Ectodermal cell (in vitro differentiated cells): ENCODE data around the gene MGAT1.
"Not testable (repeated sequence)": the region's sequence is repeated elsewhere in the genome, so short reads cannot be mapped to it uniquely, and the experiment has no call there.

Source experiments
- H3K27ac ChIP-seq: 2 replicates; pipeline ENCODE4 v1.7.0; 2013; ENCODE audit warnings: mild to moderate bottlenecking, low read depth, low read length; ENCODE audit not compliant: insufficient read depth, poor library complexity, severe bottlenecking
- H3K27me3 ChIP-seq: 2 replicates; pipeline ENCODE4 v1.7.0; 2013; ENCODE audit warnings: mild to moderate bottlenecking, low read length; ENCODE audit not compliant: insufficient read depth, control insufficient read depth, poor library complexity, severe bottlenecking
- H3K36me3 ChIP-seq: one replicate; pipeline ENCODE4 v1.7.0; 2013; ENCODE audit warnings: low read length; ENCODE audit not compliant: control insufficient read depth, insufficient read depth
- H3K4me1 ChIP-seq: one replicate; pipeline ENCODE4 v1.7.0; 2013; ENCODE audit warnings: low read length; ENCODE audit not compliant: control insufficient read depth, insufficient read depth
- H3K4me3 ChIP-seq: 2 replicates; pipeline ENCODE4 v1.7.0; 2013; ENCODE audit warnings: low read depth, low read length, control low read depth; ENCODE audit not compliant: insufficient read depth
- H3K9me3 ChIP-seq: 2 replicates; pipeline ENCODE4 v1.7.0; 2013; ENCODE audit warnings: mild to moderate bottlenecking, low read length, moderate library complexity; ENCODE audit not compliant: control insufficient read depth
- WGBS, 2 experiments: methylation state at CpG; one replicate each; pipeline ENCODE4 v1.1.7; 2013; ENCODE audit warnings: missing lambda C conversion rate in 2 of 2; 5-methylcytosine and 5-hydroxymethylcytosine counted together

MGAT1 gene

GRCh38 chr5:180795771-180796313 is 6.8 kb downstream of the MGAT1 start:
- no peaks in the 10 kb centered on the region for H3K4me1 ChIP-seq
- no peak overlapping the region for H3K27ac ChIP-seq
- no peaks in the 10 kb centered on the region for H3K9me3 ChIP-seq
- H3K27me3 ChIP-seq, result no peaks in the 10 kb centered on the region
- H3K36me3 ChIP-seq, result peaks cover 7% of the 10 kb centered on the region
- WGBS, 2 experiments, result 91 to 93% methylated on average over 4 of the region's 4 CpGs
- H3K4me3 ChIP-seq, result no peak overlapping the region

GRCh38 chr5:180792965-180793287 is 9.7 kb downstream of the MGAT1 start:
- no peaks in the 10 kb centered on the region for H3K9me3 ChIP-seq
- H3K27me3 ChIP-seq, result no peaks in the 10 kb centered on the region
- no peak overlapping the region for H3K4me3 ChIP-seq
- H3K36me3 ChIP-seq, result peaks cover 7% of the 10 kb centered on the region
- H3K27ac ChIP-seq, result no peak overlapping the region
- peaks cover 4% of the 10 kb centered on the region for H3K4me1 ChIP-seq
- WGBS, 2 experiments, result 96 to 97% methylated on average over 7 of the region's 7 CpGs

- 96% methylated on average over 60 of the region's 60 CpGs for WGBS, 2 experiments
These were observed 10.2 kb downstream of the MGAT1 start for GRCh38 chr5:180792287-180792964.

GRCh38 chr5:180791611-180792213 is 10.9 kb downstream of the MGAT1 start:
- H3K36me3 ChIP-seq, result peaks cover 7% of the 10 kb centered on the region
- WGBS, 2 experiments, result 94 to 96% methylated on average over 31 of the region's 31 CpGs

More at GRCh38 chr5:180792287-180792964, 10.2 kb downstream of the MGAT1 start:
- no peaks in the 10 kb centered on the region for H3K9me3 ChIP-seq
- H3K27me3 ChIP-seq, result no peaks in the 10 kb centered on the region
- peaks cover 7% of the 10 kb centered on the region for H3K36me3 ChIP-seq
- no peak overlapping the region for H3K4me3 ChIP-seq
- H3K4me1 ChIP-seq, result peaks cover 9% of the 10 kb centered on the region
- H3K27ac ChIP-seq, result no peak overlapping the region

GRCh38 chr5:180790524-180790923 is 12.1 kb downstream of the MGAT1 start:
- Histone ChIP-seq H3K4me1 (peaks cover 23% of the 10 kb centered on the region), H3K36me3 (peaks cover 7% of the 10 kb centered on the region), H3K27ac (no peak overlapping the region), H3K9me3 (no peaks in the 10 kb centered on the region), H3K4me3 (no peak overlapping the region), H3K27me3 (no peaks in the 10 kb centered on the region)
- WGBS, 2 experiments, result 87 to 90% methylated on average over 6 of the region's 6 CpGs

More at GRCh38 chr5:180791611-180792213, 10.9 kb downstream of the MGAT1 start:
- no peak overlapping the region for H3K27ac ChIP-seq
- H3K4me1 ChIP-seq, result peaks cover 11% of the 10 kb centered on the region
- no peaks in the 10 kb centered on the region for H3K27me3 ChIP-seq
- no peaks in the 10 kb centered on the region for H3K9me3 ChIP-seq
- no peak overlapping the region for H3K4me3 ChIP-seq

GRCh38 chr5:180790020-180790419 is 12.6 kb downstream of the MGAT1 start:
- Histone ChIP-seq H3K27ac (no peak overlapping the region), H3K4me1 (peaks cover 28% of the 10 kb centered on the region), H3K36me3 (peaks cover 7% of the 10 kb centered on the region), H3K4me3 (no peak overlapping the region), H3K9me3 (no peaks in the 10 kb centered on the region), H3K27me3 (no peaks in the 10 kb centered on the region)
- WGBS, 2 experiments, result 85 to 87% methylated on average over 8 of the region's 8 CpGs

- H3K27me3 ChIP-seq, H3K36me3 ChIP-seq, H3K27ac ChIP-seq, H3K4me3 ChIP-seq, H3K9me3 ChIP-seq: not testable (repeated sequence)
- peaks cover 32% of the 10 kb centered on the region for H3K4me1 ChIP-seq
- 95 to 96% methylated on average over 19 of the region's 19 CpGs for WGBS, 2 experiments
These were observed 13.8 kb downstream of the MGAT1 start for GRCh38 chr5:180788651-180789410.

- no peak overlapping the region for H3K4me3 ChIP-seq
- 77 to 78% methylated on average over 20 of the region's 20 CpGs for WGBS, 2 experiments
- H3K36me3 ChIP-seq, result peaks cover 7% of the 10 kb centered on the region
- no peak overlapping the region for H3K27ac ChIP-seq
- H3K4me1 ChIP-seq, result peaks cover 32% of the 10 kb centered on the region
- no peaks in the 10 kb centered on the region for H3K27me3 ChIP-seq
- H3K9me3 ChIP-seq, result no peaks in the 10 kb centered on the region
These were observed 14.7 kb downstream of the MGAT1 start for GRCh38 chr5:180787711-180788431.

GRCh38 chr5:180786531-180787398 is 15.8 kb downstream of the MGAT1 start:
- peaks cover 32% of the 10 kb centered on the region for H3K4me1 ChIP-seq
- peaks cover 4% of the 10 kb centered on the region for H3K36me3 ChIP-seq
- H3K27ac ChIP-seq, result no peak overlapping the region
- H3K4me3 ChIP-seq, result no peak overlapping the region
- no peaks in the 10 kb centered on the region for H3K27me3 ChIP-seq
- WGBS, 2 experiments, result 71 to 75% methylated on average over 21 of the region's 21 CpGs
- H3K9me3 ChIP-seq, result no peaks in the 10 kb centered on the region
